Trophoblast cell (in vitro differentiated cells and primary cell): Measurements from ENCODE around the gene ZBTB21.

ENCODE experiments used
- DNase-seq, 2 donors: peaks; one replicate each; pipeline ENCODE4 v3.0.0-alpha.2; 2016
- H2AFZ ChIP-seq: 2 replicates; pipeline ENCODE4 v1.6.1; 2013; ENCODE audit warnings: low read length, moderate library complexity, mild to moderate bottlenecking; ENCODE audit not compliant: insufficient read depth, poor library complexity
- H2AK5ac ChIP-seq: 2 replicates; pipeline ENCODE4 v1.6.1; 2013; ENCODE audit warnings: mild to moderate bottlenecking, low read length
- H2BK120ac ChIP-seq: 2 replicates; pipeline ENCODE4 v1.6.1; 2013; ENCODE audit warnings: low read length, mild to moderate bottlenecking, moderate library complexity; ENCODE audit not compliant: insufficient read depth, poor library complexity
- H2BK12ac ChIP-seq: 2 replicates; pipeline ENCODE4 v1.6.1; 2013; ENCODE audit warnings: mild to moderate bottlenecking, low read length, moderate library complexity
- H2BK5ac ChIP-seq: 2 replicates; pipeline ENCODE4 v1.6.1; 2013; ENCODE audit warnings: low read length, low read depth, moderate library complexity, mild to moderate bottlenecking; ENCODE audit not compliant: poor library complexity
- H3K14ac ChIP-seq: 2 replicates; pipeline ENCODE4 v1.6.1; 2013; ENCODE audit warnings: mild to moderate bottlenecking, low read length
- H3K18ac ChIP-seq: 2 replicates; pipeline ENCODE4 v1.6.1; 2013; ENCODE audit warnings: mild to moderate bottlenecking, low read length
- H3K23ac ChIP-seq: 2 replicates; pipeline ENCODE4 v1.6.1; 2013; ENCODE audit warnings: low read length
- H3K27ac ChIP-seq: 2 replicates; pipeline ENCODE4 v1.5.1; 2013; ENCODE audit warnings: low read depth, mild to moderate bottlenecking, inconsistent platforms, low read length, moderate library complexity
- H3K27me3 ChIP-seq: 2 replicates; pipeline ENCODE4 v1.6.1; 2013; ENCODE audit warnings: inconsistent platforms, mild to moderate bottlenecking, low read length, moderate library complexity; ENCODE audit not compliant: insufficient read depth
- H3K36me3 ChIP-seq, 2 experiments: 1 replicate in 1 of 2; 2 replicates in 1 of 2; pipeline ENCODE4 v1.6.1; 2013; ENCODE audit warnings: low read length in 2 of 2, mild to moderate bottlenecking in 2 of 2, moderate library complexity in 1 of 2; ENCODE audit not compliant: insufficient read depth in 2 of 2, control insufficient read depth in 1 of 2
- H3K4ac ChIP-seq: 2 replicates; pipeline ENCODE4 v1.6.1; 2013; ENCODE audit warnings: low read depth, mild to moderate bottlenecking, low read length, moderate library complexity
- H3K4me1 ChIP-seq, 2 experiments: 1 replicate in 1 of 2; 2 replicates in 1 of 2; pipeline ENCODE4 v1.6.1; 2013; ENCODE audit warnings: low read length in 2 of 2, mild to moderate bottlenecking in 2 of 2, moderate library complexity in 1 of 2; ENCODE audit not compliant: insufficient read depth in 2 of 2, control insufficient read depth in 1 of 2
- H3K4me2 ChIP-seq: 2 replicates; pipeline ENCODE4 v1.6.1; 2013; ENCODE audit warnings: inconsistent platforms, mild to moderate bottlenecking, low read length, moderate library complexity
- H3K4me3 ChIP-seq: 2 replicates; pipeline ENCODE4 v1.5.1; 2013; ENCODE audit warnings: mild to moderate bottlenecking, low read depth, low read length, inconsistent platforms
- H3K79me1 ChIP-seq: one replicate; pipeline ENCODE4 v1.6.1; 2013; ENCODE audit warnings: low read length
- H3K79me2 ChIP-seq: 2 replicates; pipeline ENCODE4 v1.6.1; 2013; ENCODE audit warnings: low read length, mild to moderate bottlenecking; ENCODE audit not compliant: control insufficient read depth, insufficient read depth, poor library complexity
- H3K9ac ChIP-seq: 2 replicates; pipeline ENCODE4 v1.6.1; 2013; ENCODE audit warnings: mild to moderate bottlenecking, low read length
- H3K9me3 ChIP-seq: 2 replicates; pipeline ENCODE4 v1.6.1; 2013; ENCODE audit warnings: low read depth, mild to moderate bottlenecking, control low read depth, inconsistent platforms, low read length; ENCODE audit not compliant: insufficient read depth
- H4K12ac ChIP-seq: 2 replicates; pipeline ENCODE4 v1.6.1; 2013; ENCODE audit warnings: low read depth, mild to moderate bottlenecking, low read length, moderate library complexity
- H4K8ac ChIP-seq: 2 replicates; pipeline ENCODE4 v1.6.1; 2013; ENCODE audit warnings: low read depth, mild to moderate bottlenecking, low read length, moderate library complexity
- H4K91ac ChIP-seq: one replicate; pipeline ENCODE4 v1.6.1; 2013; ENCODE audit warnings: low read depth, mild to moderate bottlenecking, low read length, moderate library complexity
- WGBS: extraction: QIAGEN DNeasy Blood & Tissue Kit; methylation state at CpG from one replicate; pipeline ENCODE4 v1.1.7; 2013; ENCODE audit warnings: missing lambda C conversion rate; ENCODE audit not compliant: insufficient read length, insufficient coverage; ENCODE audit errors: extremely low coverage; 5-methylcytosine and 5-hydroxymethylcytosine counted together

The ZBTB21 gene

GRCh38 chr21:41974752-41975053 lies 35.5 kb downstream of the ZBTB21 start:
- H3K27me3 ChIP-seq, result no peaks in the 10 kb centered on the region
- no peak for DNase-seq

DNA sequence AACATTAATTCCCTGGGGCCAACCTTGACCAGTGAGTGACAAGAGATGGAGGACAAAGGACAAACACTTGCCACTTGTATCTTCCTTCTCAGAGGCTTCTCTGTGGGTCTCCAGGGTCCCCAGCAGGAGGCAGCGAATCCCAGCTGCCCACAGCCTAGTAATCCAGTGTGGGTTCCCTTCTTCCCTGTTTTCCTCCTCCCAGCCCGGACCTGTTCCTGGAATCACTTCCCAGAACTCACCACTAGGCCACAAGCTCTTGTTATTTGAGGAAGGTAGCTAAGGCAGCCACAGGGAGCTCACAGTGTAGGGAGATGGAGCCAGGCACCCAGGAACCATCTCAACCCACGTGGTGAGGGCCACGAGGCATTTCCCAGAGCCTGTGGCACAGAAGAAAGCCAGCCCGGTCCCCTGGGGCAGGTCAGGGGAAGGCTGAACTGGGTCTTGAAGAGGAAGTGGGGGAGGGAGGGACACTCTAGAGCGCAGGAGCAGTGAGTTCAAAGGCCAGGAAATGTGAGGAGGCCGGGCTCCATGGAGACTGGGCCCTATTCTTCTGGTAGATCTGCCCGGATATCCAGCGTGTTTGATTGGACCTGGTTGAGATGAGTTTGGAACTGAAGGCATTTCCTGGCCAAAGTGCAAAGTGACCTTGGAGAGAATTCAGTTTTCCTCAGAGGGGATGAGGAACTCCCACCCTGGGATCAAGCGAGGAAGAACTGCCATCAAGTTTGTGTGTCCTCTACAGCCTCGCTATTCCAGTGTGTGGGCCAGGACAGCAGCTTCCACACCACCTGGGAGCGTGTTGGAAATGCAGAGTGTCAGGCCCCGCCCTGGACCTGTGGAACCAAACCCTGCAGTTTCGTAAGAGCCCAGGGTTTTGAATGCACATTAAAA lies 36.1 kb downstream of the ZBTB21 start:
- H3K27ac ChIP-seq, result no peak overlapping the region
- peaks cover 2 to 5% of the 10 kb centered on the region in 2 experiments for H3K4me1 ChIP-seq
- H4K12ac ChIP-seq, result no peak overlapping the region
- H3K14ac ChIP-seq, result no peak overlapping the region
- H3K79me1 ChIP-seq, result no peaks in the 10 kb centered on the region
- no peak overlapping the region for H4K8ac ChIP-seq
- no peak overlapping the region for H3K18ac ChIP-seq
- H2AFZ ChIP-seq, result no peak overlapping the region
- no peak overlapping the region for H2BK5ac ChIP-seq
- H3K9ac ChIP-seq, result no peak overlapping the region
- DNase-seq, result peak in 1 of 2 donors; percentile 27
- H2BK12ac ChIP-seq, result no peak overlapping the region
- H4K91ac ChIP-seq, result no peak overlapping the region
- no peak overlapping the region for H3K4me2 ChIP-seq
- H3K9me3 ChIP-seq, result peaks cover 1% of the 10 kb centered on the region
- H3K4me3 ChIP-seq, result no peak overlapping the region
- H3K4ac ChIP-seq, result no peak overlapping the region
- no peaks in the 10 kb centered on the region for H3K36me3 ChIP-seq
- no peak overlapping the region for H2BK120ac ChIP-seq
- WGBS, result no CpG with 5 or more reads among the region's 14 CpGs
- H3K23ac ChIP-seq, result no peak overlapping the region
- H2AK5ac ChIP-seq, result no peak overlapping the region
- no peaks in the 10 kb centered on the region for H3K79me2 ChIP-seq
- H3K27me3 ChIP-seq, result no peaks in the 10 kb centered on the region

More at GRCh38 chr21:41974752-41975053, 35.5 kb downstream of the ZBTB21 start:
- Histone ChIP-seq H2AK5ac (no peak overlapping the region), H3K4ac (no peak overlapping the region), H3K4me3 (no peak overlapping the region), H3K9ac (no peak overlapping the region), H2BK12ac (no peak overlapping the region), H3K9me3 (peaks cover 1% of the 10 kb centered on the region), H3K79me1 (no peaks in the 10 kb centered on the region), H2AFZ (no peak overlapping the region), H4K8ac (no peak overlapping the region), H3K4me2 (no peak overlapping the region), H2BK5ac (no peak overlapping the region), H3K23ac (no peak overlapping the region), H3K4me1 (peaks cover 2 to 5% of the 10 kb centered on the region in 2 experiments), H4K12ac (no peak overlapping the region), H4K91ac (no peak overlapping the region), H3K36me3 (no peaks in the 10 kb centered on the region), H3K27ac (no peak overlapping the region), H3K18ac (no peak overlapping the region), H3K14ac (no peak overlapping the region), H2BK120ac (no peak overlapping the region), H3K79me2 (no peaks in the 10 kb centered on the region)
- no CpG with 5 or more reads among the region's 4 CpGs for WGBS

DNA sequence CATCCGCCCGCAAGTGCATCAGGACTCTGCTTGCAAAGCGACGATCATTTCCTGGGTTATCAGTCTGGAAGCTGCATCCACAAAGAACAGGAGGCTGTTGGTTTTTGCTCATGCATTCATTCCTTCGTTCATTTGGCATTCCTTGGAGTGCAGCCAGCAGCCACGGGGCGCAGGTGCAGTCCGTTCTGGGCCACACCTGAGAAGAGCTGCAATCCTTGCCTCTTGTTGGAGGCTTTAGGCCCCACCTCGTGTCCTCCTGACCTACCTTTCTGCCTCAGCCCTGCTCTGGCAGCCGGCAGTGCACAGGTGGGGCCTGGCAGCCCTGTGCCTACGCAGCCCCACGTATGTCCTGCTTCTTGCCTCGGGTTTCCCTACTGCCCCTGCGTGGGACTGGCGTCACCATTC lies 36.7 kb downstream of the ZBTB21 start:
- Histone ChIP-seq H3K4ac (no peak overlapping the region), H2BK12ac (no peak overlapping the region)

DNA sequence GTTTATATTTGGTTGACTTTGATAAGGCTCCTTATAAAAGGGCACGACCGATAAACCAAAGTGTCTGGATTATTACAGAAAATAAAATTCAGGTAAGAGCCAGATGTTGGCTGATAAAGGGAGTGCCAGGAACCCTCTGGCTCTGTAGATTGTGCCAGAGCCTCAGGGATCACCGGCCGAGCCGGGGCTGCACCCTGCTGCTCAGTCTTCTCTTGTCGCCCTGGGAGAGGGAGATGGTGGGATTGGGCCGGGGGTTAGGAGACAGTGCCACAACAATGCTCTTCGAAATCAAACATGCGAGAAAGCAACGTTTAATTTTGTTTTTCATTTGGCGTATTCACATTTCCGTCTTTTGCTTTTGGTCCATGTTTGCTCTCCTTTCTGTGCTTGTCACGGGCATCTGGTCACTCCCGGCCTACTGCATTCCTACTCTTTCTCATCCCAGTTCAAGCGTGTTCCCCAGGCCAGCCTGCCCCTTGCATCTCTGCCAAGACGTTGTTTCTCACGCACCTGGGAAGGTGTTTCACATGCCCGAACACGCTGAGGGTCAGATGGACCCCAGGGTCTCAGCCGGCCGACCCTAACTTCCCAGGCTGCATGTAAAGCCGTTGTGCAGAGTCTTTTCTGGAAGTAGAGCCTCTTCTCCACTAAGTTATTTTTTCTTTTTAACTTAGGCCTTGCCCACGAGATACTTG lies 37.5 kb downstream of the ZBTB21 start:
- Histone ChIP-seq H3K79me1 (no peaks in the 10 kb centered on the region), H3K23ac (peak overlapping the region; percentile 8), H2BK120ac (no peak overlapping the region), H3K9me3 (peaks cover 1% of the 10 kb centered on the region), H4K12ac (no peak overlapping the region), H3K4ac (no peak overlapping the region), H2AK5ac (no peak overlapping the region), H2AFZ (no peak overlapping the region), H3K4me1 (peaks cover 2 to 5% of the 10 kb centered on the region in 2 experiments), H2BK5ac (no peak overlapping the region), H4K8ac (no peak overlapping the region), H3K4me2 (no peak overlapping the region), H3K9ac (no peak overlapping the region), H3K4me3 (no peak overlapping the region), H3K79me2 (no peaks in the 10 kb centered on the region), H2BK12ac (no peak overlapping the region), H3K27ac (no peak overlapping the region), H3K36me3 (no peaks in the 10 kb centered on the region), H3K14ac (no peak overlapping the region), H3K18ac (no peak overlapping the region), H3K27me3 (no peaks in the 10 kb centered on the region), H4K91ac (no peak overlapping the region)
- peak in 1 of 2 donors; percentile 4 for DNase-seq
- WGBS, result no CpG with 5 or more reads among the region's 23 CpGs

More for the DNA sequence above, 36.7 kb downstream of the ZBTB21 start:
- Histone ChIP-seq H3K18ac (no peak overlapping the region), H3K4me3 (no peak overlapping the region), H3K9ac (no peak overlapping the region), H3K79me1 (no peaks in the 10 kb centered on the region), H3K27me3 (no peaks in the 10 kb centered on the region), H3K23ac (no peak overlapping the region), H3K9me3 (peaks cover 1% of the 10 kb centered on the region), H3K27ac (no peak overlapping the region), H2AK5ac (no peak overlapping the region), H3K36me3 (no peaks in the 10 kb centered on the region), H2BK120ac (no peak overlapping the region), H4K8ac (no peak overlapping the region), H2BK5ac (no peak overlapping the region), H2AFZ (peak overlapping the region; percentile 23), H3K14ac (no peak overlapping the region), H3K79me2 (no peaks in the 10 kb centered on the region), H3K4me1 (peaks cover 2 to 5% of the 10 kb centered on the region in 2 experiments), H4K91ac (no peak overlapping the region), H3K4me2 (no peak overlapping the region), H4K12ac (no peak overlapping the region)
- peak in 1 of 2 donors; percentile 25 for DNase-seq
- WGBS, result no CpG with 5 or more reads among the region's 15 CpGs
